HCT116 (cell line): ENCODE measurements around the gene VTI1A. TPM values are rescaled to one million over a fixed set of nuclear protein-coding genes. Genes with fewer than 3 reads are reported as not detected.
A peak's percentile ranks its signal among the peaks of the same experiment; 100 is the strongest.

Experiments used
- ATAC-seq: fragments of 200-7000 bp; cut with Tn5 transposase; 2 replicates; pipeline ENCODE4 v1.9.1; 2020; ENCODE audit warnings: mild to moderate bottlenecking, moderate library complexity
- BruUV-seq: library from RNA; stranded (reverse); fragments of 400-500 nt; replicated peaks from 2 replicates; lab custom pipeline; 2021; lab: Mats Ljungman, UMichigan
- CTCF ChIA-PET: fragments of 300-600 bp; sonication (Branson Sonifier 250); formaldehyde crosslinking; loops from one replicate; lab custom pipeline; 2021; ENCODE audit warnings: antibody characterized with exemption; lab: Charles Lee
- POLR2A ChIA-PET: fragments of 300-600, 350-600 bp; sonication (Branson Sonifier 250); formaldehyde crosslinking; loops from one replicate; lab custom pipeline; 2021; ENCODE audit warnings: antibody characterized with exemption; lab: Charles Lee
- RAD21 ChIA-PET, 2 experiments: fragments of 300-600 bp; sonication (Branson Sonifier 250); formaldehyde crosslinking; loops; one replicate each; lab custom pipeline; 2023; ENCODE audit warnings: low total read pairs in 2 of 2; ENCODE audit not compliant: uncharacterized antibody in 2 of 2, unreplicated experiment in 2 of 2, low non-redundant PET in 1 of 2; lab: Charles Lee
- DNase-seq: peaks from one replicate; pipeline ENCODE4 v3.0.0-alpha.2; 2010; ENCODE audit warnings: low read depth, low spot score
- H2AFZ ChIP-seq: fragments of 200-600 bp; shearing (Covaris generic), sonication (generic); 2 replicates; pipeline ENCODE4 v1.6.1; 2017; ENCODE audit warnings: low read depth, mixed run types, mixed read lengths, antibody characterized with exemption, low read length; ENCODE audit not compliant: poor library complexity, severe bottlenecking
- H3K27ac ChIP-seq: 2 replicates; pipeline ENCODE4 v1.5.1; 2012; ENCODE audit warnings: low read depth, low read length
- H3K27me3 ChIP-seq: fragments of 200-600 bp; sonication (generic); 2 replicates; pipeline ENCODE4 v1.6.1; 2016; ENCODE audit warnings: mixed run types, low read length, mixed read lengths; ENCODE audit not compliant: insufficient read depth
- H3K36me3 ChIP-seq, 2 experiments: fragments of 200-500 bp in 1 of 2; fragments of 200-600 bp in 1 of 2; sonication (Bioruptor generic) in 1 of 2; sonication (generic) in 1 of 2; 2 replicates each; pipeline versions ENCODE4 v1.5.1 to v1.6.1; 2014 to 2016; ENCODE audit warnings: low read length in 2 of 2, inconsistent platforms in 1 of 2, mixed read lengths in 1 of 2, mixed run types in 1 of 2; ENCODE audit not compliant: insufficient read depth in 2 of 2, control insufficient read depth in 1 of 2
- H3K4me1 ChIP-seq, 2 experiments: fragments of 200-600 bp in 1 of 2; sonication (generic) in 1 of 2; 2 replicates each; pipeline versions ENCODE4 v1.5.1 to v1.6.1; 2012 to 2017; ENCODE audit warnings: low read length in 2 of 2, inconsistent platforms in 1 of 2, mild to moderate bottlenecking in 1 of 2, mixed read lengths in 1 of 2, mixed run types in 1 of 2, moderate library complexity in 1 of 2; ENCODE audit not compliant: insufficient read depth in 2 of 2, control insufficient read depth in 1 of 2
- H3K4me2 ChIP-seq: fragments of 200-600 bp; sonication (generic); 2 replicates; pipeline ENCODE4 v1.6.1; 2017; ENCODE audit warnings: mixed run types, low read length, mixed read lengths
- H3K4me3 ChIP-seq, 2 experiments: fragments of 200-600 bp in 1 of 2; sonication (generic) in 1 of 2; replicated peaks in 1 of 2; 2 replicates each; pipeline ENCODE4 v1.5.1; 2011 to 2016; ENCODE audit warnings: low read length in 2 of 2, control low read depth in 1 of 2, low read depth in 1 of 2, mild to moderate bottlenecking in 1 of 2, mixed read lengths in 1 of 2, mixed run types in 1 of 2
- H3K79me2 ChIP-seq: fragments of 200-600 bp; sonication (generic); 2 replicates; pipeline ENCODE4 v1.6.1; 2017; ENCODE audit warnings: mild to moderate bottlenecking, mixed run types, low read length, moderate library complexity, mixed read lengths; ENCODE audit not compliant: insufficient read depth
- H3K9ac ChIP-seq: fragments of 200-600 bp; sonication (generic); 2 replicates; pipeline ENCODE4 v1.6.1; 2016; ENCODE audit warnings: low read length, mixed read lengths
- H3K9me2 ChIP-seq: fragments of 200-600 bp; sonication (generic), shearing (Covaris generic); 2 replicates; pipeline ENCODE4 v1.6.1; 2017; ENCODE audit warnings: mixed run types, mild to moderate bottlenecking, moderate library complexity; ENCODE audit not compliant: insufficient read depth
- H3K9me3 ChIP-seq, 2 experiments: fragments of 200-500 bp in 1 of 2; fragments of 200-600 bp in 1 of 2; sonication (Bioruptor generic) in 1 of 2; sonication (generic) in 1 of 2; 2 replicates each; pipeline ENCODE4 v1.6.1; 2014 to 2017; ENCODE audit warnings: low read length in 2 of 2, mixed read lengths in 2 of 2, inconsistent platforms in 1 of 2, low read depth in 1 of 2, mild to moderate bottlenecking in 1 of 2, mixed run types in 1 of 2, moderate library complexity in 1 of 2; ENCODE audit not compliant: control insufficient read depth in 1 of 2, insufficient read depth in 1 of 2
- H4K20me1 ChIP-seq: fragments of 200-600 bp; sonication (generic), shearing (Covaris generic); 2 replicates; pipeline ENCODE4 v1.6.1; 2017; ENCODE audit warnings: mixed run types, mild to moderate bottlenecking, moderate library complexity; ENCODE audit not compliant: insufficient read depth
- ATF3 ChIP-seq: IDR thresholded peaks from 2 replicates; pipeline ENCODE4 v1.6.1; 2012
- CBX3 ChIP-seq: IDR thresholded peaks from 2 replicates; pipeline ENCODE4 v1.6.1; 2012; ENCODE audit warnings: low read depth
- CEBPB ChIP-seq: IDR thresholded peaks from 2 replicates; pipeline ENCODE4 v1.6.1; 2012; ENCODE audit warnings: low read depth
- EGR1 ChIP-seq: IDR thresholded peaks from 2 replicates; pipeline ENCODE4 v1.6.1; 2012; ENCODE audit warnings: low read depth
- ELF1 ChIP-seq: IDR thresholded peaks from 2 replicates; pipeline ENCODE4 v1.6.1; 2012; ENCODE audit warnings: low read depth, borderline replicate concordance
- EZH2 ChIP-seq: fragments of 200-600 bp; sonication (generic); IDR thresholded peaks from 2 replicates; pipeline ENCODE4 v1.6.1; 2017; ENCODE audit warnings: antibody characterized with exemption, mixed run types
- EZH2phosphoT487 ChIP-seq: fragments of 200-600 bp; IDR thresholded peaks from 2 replicates; pipeline ENCODE4 v1.6.1; 2018; ENCODE audit warnings: antibody characterized with exemption, borderline replicate concordance
- FOSL1 ChIP-seq: IDR thresholded peaks from 2 replicates; pipeline ENCODE4 v1.6.1; 2012; ENCODE audit warnings: low read depth
- JUND ChIP-seq: IDR thresholded peaks from 2 replicates; pipeline ENCODE4 v1.6.1; 2012
- POLR2A ChIP-seq: IDR thresholded peaks from 2 replicates; pipeline ENCODE4 v1.7.0; 2011; ENCODE audit warnings: borderline replicate concordance; ENCODE audit not compliant: insufficient read depth, insufficient read length; ENCODE audit errors: extremely low read depth
- POLR2AphosphoS5 ChIP-seq: IDR thresholded peaks from 2 replicates; pipeline ENCODE4 v1.6.1; 2011; ENCODE audit warnings: mild to moderate bottlenecking, low read depth, low read length, moderate library complexity
- SIN3A ChIP-seq: IDR thresholded peaks from 2 replicates; pipeline ENCODE4 v1.6.1; 2012; ENCODE audit warnings: low read depth
- SP1 ChIP-seq: IDR thresholded peaks from 2 replicates; pipeline ENCODE4 v1.6.1; 2012; ENCODE audit warnings: low read depth
- SRF ChIP-seq: IDR thresholded peaks from 2 replicates; pipeline ENCODE4 v1.6.1; 2012; ENCODE audit warnings: low read depth
- TCF7L2 ChIP-seq: IDR thresholded peaks from 2 replicates; pipeline ENCODE4 v1.7.0; 2011; ENCODE audit warnings: borderline replicate concordance, inconsistent platforms; ENCODE audit not compliant: insufficient read depth, insufficient read length; ENCODE audit errors: extremely low read depth
- YY1 ChIP-seq: IDR thresholded peaks from 2 replicates; pipeline ENCODE4 v1.6.1; 2011; ENCODE audit warnings: low read length, low read depth, moderate library complexity, mild to moderate bottlenecking; ENCODE audit not compliant: insufficient replicate concordance; ENCODE audit errors: extremely low read depth
- ZFX ChIP-seq: fragments of 450-650 bp; IDR thresholded peaks from 2 replicates; pipeline ENCODE4 v1.6.1; 2017
- intact Hi-C: fragments of 100-400 bp; cut with micrococcal nuclease; formaldehyde crosslinking; loops from 2 replicates; pipeline ENCODE4 v1.10.0; 2022
- total RNA-seq: library from RNA; stranded (reverse); gene quantifications from one replicate; pipeline ENCODE4 v1.2.1, GENCODE V29; 2021; ENCODE audit not compliant: unreplicated experiment
- TF ChIP-seq, protein P1 (sequence below), 3 experiments: fragments of 200-600 bp in 1 of 3; sonication (generic) in 1 of 3; IDR thresholded peaks in 2 of 3; conservative IDR thresholded peaks in 1 of 3; 2 replicates each; pipeline ENCODE4 v1.5.1; 2012 to 2017; ENCODE audit warnings: low read depth in 2 of 3, low read length in 2 of 3, antibody characterized with exemption in 1 of 3, borderline replicate concordance in 1 of 3, control low read depth in 1 of 3, mild to moderate bottlenecking in 1 of 3, mixed read lengths in 1 of 3, mixed run types in 1 of 3, moderate library complexity in 1 of 3; ENCODE audit not compliant: insufficient read depth in 1 of 3
- TF ChIP-seq, protein P2 (sequence below): IDR thresholded peaks from 2 replicates; pipeline ENCODE4 v1.6.1; 2012
- TF ChIP-seq, protein P3 (sequence below): IDR thresholded peaks from 2 replicates; pipeline ENCODE4 v1.6.1; 2012; ENCODE audit warnings: low read depth

Gene VTI1A
- total RNA-seq, 1 experiment from 2014 or later: 80.7 TPM

- Histone ChIP-seq H4K20me1 (no peaks in the 10 kb centered on the region), H3K4me3 (no peak overlapping the region), H3K9ac (no peak overlapping the region), H3K9me2 (no peaks in the 10 kb centered on the region), H3K27ac (peak overlapping the region; percentile 8; the same call in 1 of the 2 replicates), H3K4me2 (peak overlapping the region; percentile 5), H3K4me1 (peaks cover 18 to 29% of the 10 kb centered on the region in 2 experiments), H3K36me3 (no peaks in the 10 kb centered on the region; a peak in 1 of 4 replicates), H3K79me2 (no peaks in the 10 kb centered on the region; the same call in 1 of the 2 replicates), H3K27me3 (no peaks in the 10 kb centered on the region), H2AFZ (no peak overlapping the region), H3K9me3 (no peaks in the 10 kb centered on the region)
- CTCF ChIA-PET: no interaction called here
- intact Hi-C loops: no loop called here
- POLR2A ChIA-PET: no interaction called here
- BruUV-seq: no TSS peak
- RAD21 ChIA-PET: interaction anchor here in 1 of 2 experiments (0.6 kb wide), 1 partner anchor 118 kb away, joined by 3 read pairs; no protein-coding TSS in a partner anchor
- DNase-seq: no peak
- peak; percentile 74 for ATAC-seq
- TF ChIP-seq FOSL1: no peak
- TF ChIP-seq TCF7L2: no peak
- TF ChIP-seq, protein P1, sequence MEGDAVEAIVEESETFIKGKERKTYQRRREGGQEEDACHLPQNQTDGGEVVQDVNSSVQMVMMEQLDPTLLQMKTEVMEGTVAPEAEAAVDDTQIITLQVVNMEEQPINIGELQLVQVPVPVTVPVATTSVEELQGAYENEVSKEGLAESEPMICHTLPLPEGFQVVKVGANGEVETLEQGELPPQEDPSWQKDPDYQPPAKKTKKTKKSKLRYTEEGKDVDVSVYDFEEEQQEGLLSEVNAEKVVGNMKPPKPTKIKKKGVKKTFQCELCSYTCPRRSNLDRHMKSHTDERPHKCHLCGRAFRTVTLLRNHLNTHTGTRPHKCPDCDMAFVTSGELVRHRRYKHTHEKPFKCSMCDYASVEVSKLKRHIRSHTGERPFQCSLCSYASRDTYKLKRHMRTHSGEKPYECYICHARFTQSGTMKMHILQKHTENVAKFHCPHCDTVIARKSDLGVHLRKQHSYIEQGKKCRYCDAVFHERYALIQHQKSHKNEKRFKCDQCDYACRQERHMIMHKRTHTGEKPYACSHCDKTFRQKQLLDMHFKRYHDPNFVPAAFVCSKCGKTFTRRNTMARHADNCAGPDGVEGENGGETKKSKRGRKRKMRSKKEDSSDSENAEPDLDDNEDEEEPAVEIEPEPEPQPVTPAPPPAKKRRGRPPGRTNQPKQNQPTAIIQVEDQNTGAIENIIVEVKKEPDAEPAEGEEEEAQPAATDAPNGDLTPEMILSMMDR (IDR thresholded peaks at IDR 0.05 in 2 of 3, conservative IDR thresholded peaks at IDR 0.05 in 1 of 3; ENCODE audit: borderline replicate concordance in 1 of 3, insufficient read depth in 1 of 3, low read depth in 2 of 3, low read length in 2 of 3): no peak
- no peak for TF ChIP-seq SIN3A
- TF ChIP-seq ATF3: no peak
- no peak for TF ChIP-seq JUND
- TF ChIP-seq ELF1: no peak
- TF ChIP-seq, protein P2, sequence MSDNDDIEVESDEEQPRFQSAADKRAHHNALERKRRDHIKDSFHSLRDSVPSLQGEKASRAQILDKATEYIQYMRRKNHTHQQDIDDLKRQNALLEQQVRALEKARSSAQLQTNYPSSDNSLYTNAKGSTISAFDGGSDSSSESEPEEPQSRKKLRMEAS: no peak
- no peak for TF ChIP-seq CEBPB
- no peak for TF ChIP-seq POLR2A
- TF ChIP-seq POLR2AphosphoS5: no peak
- TF ChIP-seq, protein P3, sequence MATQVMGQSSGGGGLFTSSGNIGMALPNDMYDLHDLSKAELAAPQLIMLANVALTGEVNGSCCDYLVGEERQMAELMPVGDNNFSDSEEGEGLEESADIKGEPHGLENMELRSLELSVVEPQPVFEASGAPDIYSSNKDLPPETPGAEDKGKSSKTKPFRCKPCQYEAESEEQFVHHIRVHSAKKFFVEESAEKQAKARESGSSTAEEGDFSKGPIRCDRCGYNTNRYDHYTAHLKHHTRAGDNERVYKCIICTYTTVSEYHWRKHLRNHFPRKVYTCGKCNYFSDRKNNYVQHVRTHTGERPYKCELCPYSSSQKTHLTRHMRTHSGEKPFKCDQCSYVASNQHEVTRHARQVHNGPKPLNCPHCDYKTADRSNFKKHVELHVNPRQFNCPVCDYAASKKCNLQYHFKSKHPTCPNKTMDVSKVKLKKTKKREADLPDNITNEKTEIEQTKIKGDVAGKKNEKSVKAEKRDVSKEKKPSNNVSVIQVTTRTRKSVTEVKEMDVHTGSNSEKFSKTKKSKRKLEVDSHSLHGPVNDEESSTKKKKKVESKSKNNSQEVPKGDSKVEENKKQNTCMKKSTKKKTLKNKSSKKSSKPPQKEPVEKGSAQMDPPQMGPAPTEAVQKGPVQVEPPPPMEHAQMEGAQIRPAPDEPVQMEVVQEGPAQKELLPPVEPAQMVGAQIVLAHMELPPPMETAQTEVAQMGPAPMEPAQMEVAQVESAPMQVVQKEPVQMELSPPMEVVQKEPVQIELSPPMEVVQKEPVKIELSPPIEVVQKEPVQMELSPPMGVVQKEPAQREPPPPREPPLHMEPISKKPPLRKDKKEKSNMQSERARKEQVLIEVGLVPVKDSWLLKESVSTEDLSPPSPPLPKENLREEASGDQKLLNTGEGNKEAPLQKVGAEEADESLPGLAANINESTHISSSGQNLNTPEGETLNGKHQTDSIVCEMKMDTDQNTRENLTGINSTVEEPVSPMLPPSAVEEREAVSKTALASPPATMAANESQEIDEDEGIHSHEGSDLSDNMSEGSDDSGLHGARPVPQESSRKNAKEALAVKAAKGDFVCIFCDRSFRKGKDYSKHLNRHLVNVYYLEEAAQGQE: no peak
- no peak for TF ChIP-seq EZH2
- TF ChIP-seq EGR1: no peak
- no peak for TF ChIP-seq EZH2phosphoT487
- no peak for TF ChIP-seq ZFX
- TF ChIP-seq CBX3: no peak
- no peak for TF ChIP-seq SRF
- TF ChIP-seq YY1: no peak
- no peak for TF ChIP-seq SP1
Measured at GRCh38 chr10:112732277-112732921, 285.4 kb downstream of the VTI1A start.
